ENCODE measurements around the gene COA1. TPM values are rescaled to one million over a fixed set of nuclear protein-coding genes. Genes with fewer than 3 reads are reported as not detected.

COA1 gene
- total RNA-seq, 1 donor from 2014 or later = 85.1 TPM

DNA sequence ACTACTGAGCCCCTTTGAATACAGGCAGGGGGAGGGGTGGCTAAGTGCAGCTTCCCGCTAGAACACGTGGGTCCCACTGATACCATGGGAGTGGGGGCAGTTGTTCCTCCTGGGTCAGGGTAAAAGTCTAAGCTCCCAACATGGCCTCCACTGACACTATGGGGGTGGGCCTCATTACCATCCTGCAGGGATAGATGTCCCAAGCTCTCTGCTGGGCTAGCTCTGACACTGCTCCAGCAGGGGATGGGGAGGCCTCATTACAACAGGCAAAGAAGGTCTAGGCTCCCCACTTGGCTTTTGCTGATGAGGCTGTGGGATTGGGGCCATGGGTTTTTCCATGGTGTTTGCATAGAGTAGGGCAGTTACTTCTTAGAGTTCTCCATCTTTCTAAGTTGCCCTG is 94.9 kb downstream of the COA1 start:
- no peaks in the 10 kb centered on the region for H3K27me3 Mint-ChIP-seq
- H3K4me3 Mint-ChIP-seq (ENCODE audit: low read depth) = no peak overlapping the region
- no peaks in the 10 kb centered on the region for H3K9me3 Mint-ChIP-seq (ENCODE audit: low read depth)
- H3K36me3 Mint-ChIP-seq (ENCODE audit: insufficient read depth) = peaks cover 44% of the 10 kb centered on the region
- H3K4me1 Mint-ChIP-seq (ENCODE audit: low read depth) = peaks cover 5% of the 10 kb centered on the region
- TF ChIP-seq, protein P1, sequence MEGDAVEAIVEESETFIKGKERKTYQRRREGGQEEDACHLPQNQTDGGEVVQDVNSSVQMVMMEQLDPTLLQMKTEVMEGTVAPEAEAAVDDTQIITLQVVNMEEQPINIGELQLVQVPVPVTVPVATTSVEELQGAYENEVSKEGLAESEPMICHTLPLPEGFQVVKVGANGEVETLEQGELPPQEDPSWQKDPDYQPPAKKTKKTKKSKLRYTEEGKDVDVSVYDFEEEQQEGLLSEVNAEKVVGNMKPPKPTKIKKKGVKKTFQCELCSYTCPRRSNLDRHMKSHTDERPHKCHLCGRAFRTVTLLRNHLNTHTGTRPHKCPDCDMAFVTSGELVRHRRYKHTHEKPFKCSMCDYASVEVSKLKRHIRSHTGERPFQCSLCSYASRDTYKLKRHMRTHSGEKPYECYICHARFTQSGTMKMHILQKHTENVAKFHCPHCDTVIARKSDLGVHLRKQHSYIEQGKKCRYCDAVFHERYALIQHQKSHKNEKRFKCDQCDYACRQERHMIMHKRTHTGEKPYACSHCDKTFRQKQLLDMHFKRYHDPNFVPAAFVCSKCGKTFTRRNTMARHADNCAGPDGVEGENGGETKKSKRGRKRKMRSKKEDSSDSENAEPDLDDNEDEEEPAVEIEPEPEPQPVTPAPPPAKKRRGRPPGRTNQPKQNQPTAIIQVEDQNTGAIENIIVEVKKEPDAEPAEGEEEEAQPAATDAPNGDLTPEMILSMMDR (IDR thresholded peaks at IDR 0.05; ENCODE audit: unreplicated experiment) = no peak
- H3K27ac Mint-ChIP-seq = peak overlapping the region; percentile 77
- DNase-seq (ENCODE audit: low spot score, unreplicated experiment) = no peak

DNA sequence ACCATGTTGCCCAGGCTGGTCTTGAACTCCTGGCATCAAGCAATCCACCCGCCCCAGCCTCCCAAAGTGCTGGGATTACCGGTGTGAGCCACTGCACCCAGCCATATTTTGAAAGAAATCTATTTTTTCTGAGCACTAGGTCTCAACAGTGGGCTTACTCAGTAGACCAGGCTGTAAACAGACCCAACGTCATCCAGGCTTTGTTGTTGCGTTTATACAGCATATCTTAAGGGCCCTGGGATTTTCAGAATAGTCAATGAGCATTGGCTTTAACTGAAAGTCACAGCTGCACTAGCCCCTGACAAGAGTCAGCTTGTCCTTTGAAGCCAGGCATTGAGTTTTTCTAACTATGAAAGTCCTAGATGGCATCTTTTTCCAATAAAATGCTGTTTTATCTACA is 96.6 kb downstream of the COA1 start:
- no peak overlapping the region for H3K4me3 Mint-ChIP-seq (ENCODE audit: low read depth)
- H3K36me3 Mint-ChIP-seq (ENCODE audit: insufficient read depth) = peaks cover 43% of the 10 kb centered on the region
- peak overlapping the region; percentile 62 for H3K27ac Mint-ChIP-seq
- DNase-seq (ENCODE audit: low spot score, unreplicated experiment) = no peak
- H3K27me3 Mint-ChIP-seq = no peaks in the 10 kb centered on the region
- TF ChIP-seq, protein P1 (IDR thresholded peaks at IDR 0.05; ENCODE audit: unreplicated experiment) = no peak
- H3K9me3 Mint-ChIP-seq (ENCODE audit: low read depth) = no peaks in the 10 kb centered on the region
- H3K4me1 Mint-ChIP-seq (ENCODE audit: low read depth) = peaks cover 6% of the 10 kb centered on the region

DNA sequence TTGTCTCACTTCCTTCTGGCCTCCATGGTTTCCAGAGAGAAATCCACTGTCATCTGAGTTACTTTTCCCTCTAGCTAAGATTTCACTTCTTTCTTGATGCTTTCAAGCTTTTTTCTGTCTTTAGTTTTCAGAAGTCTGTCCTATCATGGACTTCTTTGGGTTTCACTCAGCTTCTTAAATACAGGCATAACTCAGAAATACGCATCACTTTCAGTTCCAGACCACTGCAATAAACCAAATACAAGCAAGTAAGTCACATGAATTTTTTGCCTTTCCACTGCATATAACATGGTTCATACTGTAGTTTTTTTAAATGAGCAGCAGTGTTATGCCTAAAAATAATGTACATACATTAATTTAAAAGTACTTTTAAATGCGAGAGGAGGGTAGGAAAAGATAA is 97.8 kb downstream of the COA1 start:
- peak overlapping the region; percentile 33 for H3K27ac Mint-ChIP-seq
- H3K36me3 Mint-ChIP-seq (ENCODE audit: insufficient read depth) = peaks cover 40% of the 10 kb centered on the region

DNA sequence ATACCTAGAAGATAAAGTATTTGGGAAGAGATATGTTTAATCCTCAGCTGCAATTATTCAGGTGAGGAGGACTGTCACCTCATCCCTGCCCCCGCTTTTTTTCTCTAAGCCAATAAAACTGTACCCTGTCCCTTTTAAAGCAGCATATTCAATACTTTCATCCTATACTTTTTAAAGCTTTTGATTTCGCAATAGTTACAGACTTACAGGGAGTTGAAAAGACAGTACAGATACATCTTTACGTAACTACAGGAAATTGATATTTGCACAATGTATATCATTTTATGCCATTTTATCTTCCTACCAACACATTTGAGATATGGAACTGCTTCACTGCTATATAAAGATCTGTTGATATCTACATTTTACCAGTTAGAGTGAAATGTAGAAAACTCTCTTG is 98.8 kb downstream of the COA1 start:
- no peaks in the 10 kb centered on the region for H3K27me3 Mint-ChIP-seq
- peaks cover 41% of the 10 kb centered on the region for H3K36me3 Mint-ChIP-seq (ENCODE audit: insufficient read depth)
- no peak overlapping the region for H3K27ac Mint-ChIP-seq
- H3K9me3 Mint-ChIP-seq (ENCODE audit: low read depth) = no peaks in the 10 kb centered on the region
- TF ChIP-seq, protein P1 (IDR thresholded peaks at IDR 0.05; ENCODE audit: unreplicated experiment) = no peak
- H3K4me3 Mint-ChIP-seq (ENCODE audit: low read depth) = no peak overlapping the region
- peaks cover 11% of the 10 kb centered on the region for H3K4me1 Mint-ChIP-seq (ENCODE audit: low read depth)
- no peak for DNase-seq (ENCODE audit: low spot score, unreplicated experiment)

More for the DNA sequence above, 97.8 kb downstream of the COA1 start:
- Mint-ChIP-seq H3K4me1 (ENCODE audit: low read depth) (peaks cover 6% of the 10 kb centered on the region), H3K4me3 (ENCODE audit: low read depth) (no peak overlapping the region), H3K9me3 (ENCODE audit: low read depth) (no peaks in the 10 kb centered on the region), H3K27me3 (no peaks in the 10 kb centered on the region)
- TF ChIP-seq, protein P1 (IDR thresholded peaks at IDR 0.05; ENCODE audit: unreplicated experiment) = no peak
- no peak for DNase-seq (ENCODE audit: low spot score, unreplicated experiment)

DNA sequence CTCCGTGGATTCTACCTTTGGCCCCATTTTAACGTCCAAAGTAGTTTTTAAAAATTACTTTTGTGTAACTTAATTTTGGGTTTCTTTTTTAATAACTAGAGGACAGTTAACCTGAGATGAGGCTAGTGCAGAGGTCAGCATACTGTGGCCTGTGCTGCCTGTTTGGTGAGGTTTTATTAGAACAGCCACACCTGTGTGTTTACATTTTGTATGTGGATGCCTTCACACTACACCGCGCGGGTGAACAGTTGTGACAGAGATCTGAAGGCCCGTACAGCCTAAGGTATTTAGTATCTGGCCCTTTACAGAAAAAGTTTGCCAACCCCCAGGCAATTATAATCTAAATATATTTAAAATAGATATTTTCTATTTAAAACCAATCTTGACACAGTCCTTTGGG is 99.5 kb downstream of the COA1 start:
- Mint-ChIP-seq H3K4me3 (ENCODE audit: low read depth) (no peak overlapping the region), H3K9me3 (ENCODE audit: low read depth) (no peaks in the 10 kb centered on the region), H3K27ac (no peak overlapping the region), H3K4me1 (ENCODE audit: low read depth) (peaks cover 11% of the 10 kb centered on the region), H3K36me3 (ENCODE audit: insufficient read depth) (peaks cover 37% of the 10 kb centered on the region), H3K27me3 (no peaks in the 10 kb centered on the region)
- no peak for DNase-seq (ENCODE audit: low spot score, unreplicated experiment)
- TF ChIP-seq, protein P1 (IDR thresholded peaks at IDR 0.05; ENCODE audit: unreplicated experiment) = no peak

Data from progenitor cell of endocrine pancreas (in vitro differentiated cells).